HG02938 (cell line): Measurements from ENCODE around the gene XRCC2.
"Not testable (repeated sequence)": the region's sequence is repeated elsewhere in the genome, so short reads cannot be mapped to it uniquely, and the experiment has no call there.

Experiments used
- ATAC-seq: cut with Tn5 transposase; IDR thresholded peaks from one replicate; pipeline ENCODE4 v1.9.1; 2021; ENCODE audit warnings: mild to moderate bottlenecking, moderate library complexity; ENCODE audit not compliant: unreplicated experiment

Gene XRCC2

GRCh38 chr7:152666078-152666477 lies 9.9 kb downstream of the XRCC2 start:
- no peak for ATAC-seq

- no peak for ATAC-seq
Measured at GRCh38 chr7:152664636-152665035, 11.3 kb downstream of the XRCC2 start.

- ATAC-seq = no peak
Measured at GRCh38 chr7:152663931-152664330, 12.0 kb downstream of the XRCC2 start.

- no peak for ATAC-seq
Measured at GRCh38 chr7:152663148-152663740, 12.7 kb downstream of the XRCC2 start.

- no peak for ATAC-seq
Measured at GRCh38 chr7:152661479-152661878, 14.5 kb downstream of the XRCC2 start.

- no peak for ATAC-seq
Measured at GRCh38 chr7:152660021-152660420, 15.9 kb downstream of the XRCC2 start.

- no peak for ATAC-seq
Measured at GRCh38 chr7:152654971-152655370, 21.0 kb downstream of the XRCC2 start.

GRCh38 chr7:152649220-152649619 lies 26.7 kb downstream of the XRCC2 start:
- ATAC-seq = no peak

GRCh38 chr7:152647009-152647408 lies 28.9 kb downstream of the XRCC2 start:
- ATAC-seq = no peak

- not testable (repeated sequence) for ATAC-seq
Measured at GRCh38 chr7:152646579-152646978, 29.4 kb downstream of the XRCC2 start.

GRCh38 chr7:152643979-152644559 lies 31.9 kb downstream of the XRCC2 start:
- no peak for ATAC-seq

- no peak for ATAC-seq
Measured at GRCh38 chr7:152641384-152641783, 34.6 kb downstream of the XRCC2 start.

- no peak for ATAC-seq
Measured at GRCh38 chr7:152640829-152641228, 35.1 kb downstream of the XRCC2 start.

- ATAC-seq = no peak
Measured at GRCh38 chr7:152637920-152638580, 37.9 kb downstream of the XRCC2 start.

GRCh38 chr7:152637161-152637560 lies 38.8 kb downstream of the XRCC2 start:
- no peak for ATAC-seq

- no peak for ATAC-seq
Measured at GRCh38 chr7:152636441-152636840, 39.5 kb downstream of the XRCC2 start.

- no peak for ATAC-seq
Measured at GRCh38 chr7:152633504-152633903, 42.4 kb downstream of the XRCC2 start.

GRCh38 chr7:152633072-152633471 lies 42.9 kb downstream of the XRCC2 start:
- ATAC-seq = no peak

GRCh38 chr7:152628772-152629171 lies 47.2 kb downstream of the XRCC2 start:
- not testable (repeated sequence) for ATAC-seq

- no peak for ATAC-seq
Measured at GRCh38 chr7:152624228-152624627, 51.7 kb downstream of the XRCC2 start.

- ATAC-seq = no peak
Measured at GRCh38 chr7:152621426-152621825, 54.5 kb downstream of the XRCC2 start.

- ATAC-seq = no peak
Measured at GRCh38 chr7:152619027-152619739, 56.8 kb downstream of the XRCC2 start.
